HepG2 (cell line): Measurements from ENCODE around the gene ARHGAP22. TPM values are rescaled to one million over a fixed set of nuclear protein-coding genes. Genes with fewer than 3 reads are reported as not detected.

Experiments
- ATAC-seq: fragments of 200-7000 bp; cut with Tn5 transposase; 3 replicates; pipeline ENCODE4 v1.9.1; 2020; ENCODE audit warnings: mild to moderate bottlenecking, moderate library complexity
- BruUV-seq: library from RNA; stranded (reverse); fragments of 400-500 nt; replicated peaks from 2 replicates; lab custom pipeline; 2021; lab: Mats Ljungman, UMichigan
- CTCF ChIA-PET: fragments of 300-600 bp; formaldehyde crosslinking; extraction: SDS; loops from one replicate; lab custom pipeline; 2021; ENCODE audit warnings: low total read pairs, inconsistent platforms, low intra/inter-chr PET ratio; lab: Yijun Ruan, JAX
- POLR2A ChIA-PET: fragments of 350-600 bp; sonication (Branson Sonifier 250); formaldehyde crosslinking; loops from one replicate; lab custom pipeline; 2020; ENCODE audit warnings: antibody characterized with exemption, inconsistent platforms; lab: Yijun Ruan, JAX
- DNase-seq: peaks from one replicate; pipeline ENCODE4 v3.0.0-alpha.2; 2015; ENCODE audit warnings: low spot score
- FAIRE-seq: peaks from 3 replicates; lab custom pipeline; 2011; peaks lifted over from hg19 to GRCh38; lab: Jason Lieb, UNC
- H2AFZ ChIP-seq: one replicate; pipeline ENCODE4 v1.6.1; 2011; ENCODE audit warnings: low read length, inconsistent platforms
- H3K27ac ChIP-seq: fragments of 300-600 bp; 3 replicates; pipeline ENCODE4 v1.8.0; 2011; ENCODE audit warnings: mixed run types, mild to moderate bottlenecking, mixed read lengths, low read length, inconsistent platforms; ENCODE audit not compliant: insufficient read depth; ENCODE audit errors: extremely low read length
- H3K27me3 ChIP-seq, 2 experiments: fragments of 200-600 bp in 1 of 2; 2 replicates in 1 of 2; 3 replicates in 1 of 2; pipeline versions ENCODE4 v1.6.0 to v1.8.0; 2011; ENCODE audit warnings: low read length in 2 of 2, mild to moderate bottlenecking in 2 of 2, moderate library complexity in 2 of 2, inconsistent platforms in 1 of 2; ENCODE audit not compliant: insufficient read depth in 2 of 2, control insufficient read depth in 1 of 2
- H3K36me3 ChIP-seq, 2 experiments: fragments of 200-600 bp in 1 of 2; replicated peaks in 1 of 2; 2 replicates in 1 of 2; 3 replicates in 1 of 2; pipeline versions ENCODE4 v1.5.1 to v1.8.0; 2011; ENCODE audit warnings: low read length in 2 of 2, inconsistent platforms in 1 of 2; ENCODE audit not compliant: insufficient read depth in 2 of 2, control insufficient read depth in 1 of 2
- H3K4me1 ChIP-seq: 2 replicates; pipeline ENCODE4 v1.5.1; 2012; ENCODE audit warnings: low read length, inconsistent platforms; ENCODE audit not compliant: insufficient read depth
- H3K4me2 ChIP-seq: 2 replicates; pipeline ENCODE4 v1.6.0; 2011; ENCODE audit warnings: low read depth, low read length, inconsistent platforms
- H3K4me3 ChIP-seq, 3 experiments: fragments of 200-600 bp in 1 of 3; sonication (generic), shearing (Covaris generic) in 1 of 3; replicated peaks in 1 of 3; 2 replicates each; pipeline ENCODE4 v1.5.1; 2011 to 2016; ENCODE audit warnings: low read length in 3 of 3, inconsistent platforms in 2 of 3, low read depth in 2 of 3, mild to moderate bottlenecking in 2 of 3, control low read depth in 1 of 3, mixed read lengths in 1 of 3; ENCODE audit not compliant: insufficient read depth in 1 of 3
- H3K79me2 ChIP-seq: one replicate; pipeline ENCODE4 v1.6.1; 2011; ENCODE audit warnings: low read length, inconsistent platforms; ENCODE audit not compliant: insufficient read depth
- H3K9ac ChIP-seq: 2 replicates; pipeline ENCODE4 v1.6.0; 2011; ENCODE audit warnings: mild to moderate bottlenecking, low read depth, low read length, inconsistent platforms; ENCODE audit not compliant: insufficient read depth
- H3K9me3 ChIP-seq: 2 replicates; pipeline ENCODE4 v1.5.1; 2012; ENCODE audit warnings: mild to moderate bottlenecking, low read length
- H4K20me1 ChIP-seq: 2 replicates; pipeline ENCODE4 v1.6.0; 2011; ENCODE audit warnings: inconsistent platforms, mild to moderate bottlenecking, low read length, moderate library complexity; ENCODE audit not compliant: insufficient read depth
- AKAP8 ChIP-seq: sonication (generic); formaldehyde crosslinking; IDR thresholded peaks from 2 replicates; pipeline ENCODE4 v1.5.1; 2020; ENCODE audit warnings: mild to moderate bottlenecking, missing genetic modification reagents
- CTCF ChIP-seq: sonication (generic); formaldehyde crosslinking; IDR thresholded peaks from 2 replicates; pipeline ENCODE4 v1.5.0; 2020; ENCODE audit warnings: mild to moderate bottlenecking, missing genetic modification reagents, moderate library complexity
- MBNL3 ChIP-seq: fragments of 250-450 bp; sonication (Bioruptor Pico); conservative IDR thresholded peaks from 2 replicates; pipeline ENCODE4 v1.8.0; 2022; ENCODE audit warnings: mild to moderate bottlenecking, inconsistent platforms
- RARG ChIP-seq: sonication (generic); formaldehyde crosslinking; IDR thresholded peaks from 2 replicates; pipeline ENCODE4 v1.4.0; 2020; ENCODE audit warnings: low read depth, mild to moderate bottlenecking, missing genetic modification reagents
- RNF219 ChIP-seq: sonication (generic); formaldehyde crosslinking; IDR thresholded peaks from 2 replicates; pipeline ENCODE4 v1.5.0; 2020; ENCODE audit warnings: mild to moderate bottlenecking, missing genetic modification reagents
- STAG1 ChIP-seq: sonication (generic); formaldehyde crosslinking; IDR thresholded peaks from 2 replicates; pipeline ENCODE4 v1.4.0; 2020; ENCODE audit warnings: missing genetic modification reagents
- ZBTB14 ChIP-seq: sonication (generic); formaldehyde crosslinking; IDR thresholded peaks from 2 replicates; pipeline ENCODE4 v1.4.0; 2020; ENCODE audit warnings: missing genetic modification reagents
- ZBTB7A ChIP-seq: sonication (generic); formaldehyde crosslinking; IDR thresholded peaks from 2 replicates; pipeline ENCODE4 v1.8.0; 2022; ENCODE audit warnings: mild to moderate bottlenecking, missing genetic modification reagents
- ZNF136 ChIP-seq: sonication (generic); formaldehyde crosslinking; IDR thresholded peaks from 2 replicates; pipeline ENCODE4 v1.8.1; 2022; ENCODE audit warnings: low read depth, mild to moderate bottlenecking, moderate library complexity, missing genetic modification reagents
- ZNF235 ChIP-seq: sonication (generic); formaldehyde crosslinking; IDR thresholded peaks from 2 replicates; pipeline ENCODE4 v1.8.1; 2023; ENCODE audit warnings: mild to moderate bottlenecking, missing genetic modification reagents, borderline replicate concordance
- ZNF460 ChIP-seq: sonication (generic); formaldehyde crosslinking; IDR thresholded peaks from 2 replicates; pipeline ENCODE4 v1.5.1; 2020; ENCODE audit warnings: missing genetic modification reagents, mild to moderate bottlenecking, borderline replicate concordance
- ZNF644 ChIP-seq: IDR thresholded peaks from 2 replicates; pipeline ENCODE4 v1.6.1; 2016; ENCODE audit warnings: low read depth
- WGBS: methylation state at CpG from one replicate; pipeline ENCODE4 v1.1.6; 2017; ENCODE audit warnings: low lambda C conversion rate; 5-methylcytosine and 5-hydroxymethylcytosine counted together
- in situ Hi-C: cut with HindIII; loops from 2 replicates; pipeline ENCODE4 v1.10.0; 2017; ENCODE audit warnings: low pct_unique_long_range_greater_than_20kb; ENCODE audit not compliant: extremely low pct_ligation_motif_present
- intact Hi-C: fragments of 100-400 bp; cut with micrococcal nuclease; formaldehyde crosslinking; loops from one replicate; pipeline ENCODE4 v1.10.0; 2022; ENCODE audit not compliant: unreplicated experiment
- polyA plus RNA-seq, 8 experiments: library from polyadenylated mRNA; depleted of rRNA in 3 of 8; stranded (reverse) in 7 of 8; unstranded in 1 of 8; fragments of >200 nt; fragmentation: Illumina TruSeq in 4 of 8; extraction: Trizol in 4 of 8; gene quantifications; 2 replicates each; pipeline versions ENCODE4 v1.2.1 to v1.2.3, GENCODE V29; 2011 to 2016; ENCODE audit warnings: low read depth in 4 of 8, missing spikeins in 1 of 8, mixed read lengths in 1 of 8; ENCODE audit not compliant: insufficient read depth in 1 of 8
- total RNA-seq, 5 experiments: library from RNA; depleted of rRNA; stranded (reverse); fragments of >200 nt; fragmentation: Illumina TruSeq; extraction: Trizol; gene quantifications; 2 replicates each; pipeline ENCODE4 v1.2.3, GENCODE V29; 2016; ENCODE audit warnings: low read depth in 1 of 5

Gene ARHGAP22
- total and polyA plus RNA-seq, 2 of the 13 experiments (the other 11 are each of a cell fraction or from before 2014, with no cell fraction given): 0.08 to 0.38 TPM

- POLR2A ChIA-PET: no interaction called here
- BruUV-seq: no TSS peak
- H3K9me3 ChIP-seq: no peaks in the 10 kb centered on the region
- CTCF ChIA-PET: interaction anchor here (1.1 to 1.4 kb wide), 3 partner anchors 104 to 189 kb away, joined by 3 to 6 read pairs (median 4); no protein-coding TSS in a partner anchor
- H3K4me2 ChIP-seq: no peak overlapping the region
- in situ Hi-C loops (loop anchor here (5.0 kb wide), 1 partner anchor 105 kb away; no protein-coding TSS in a partner anchor), intact Hi-C loops (loop anchor here (1.0 kb wide), 1 partner anchor 104 kb away; no protein-coding TSS in a partner anchor)
- no peak for DNase-seq
- H3K9ac ChIP-seq: no peak overlapping the region
- H2AFZ ChIP-seq: no peak overlapping the region
- H3K36me3 ChIP-seq: no peaks in the 10 kb centered on the region
- WGBS: 18% methylated on average over 4 of the region's 7 CpGs
- FAIRE-seq: peak; percentile 37
- no peaks in the 10 kb centered on the region for H4K20me1 ChIP-seq
- peaks cover 0 to 15% of the 10 kb centered on the region in 2 experiments; a peak in 3 of 5 replicates for H3K27me3 ChIP-seq
- peak; percentile 67 for ATAC-seq
- TF ChIP-seq STAG1 (CRISPR knock-in tag) (peak; percentile 31), ZNF235 (CRISPR knock-in tag) (no peak), CTCF (peak; percentile 51), MBNL3 (CRISPR knock-in tag) (no peak)
- no peak overlapping the region for H3K27ac ChIP-seq
- H3K4me3 ChIP-seq: no peak overlapping the region
- no peaks in the 10 kb centered on the region for H3K79me2 ChIP-seq
- no peaks in the 10 kb centered on the region for H3K4me1 ChIP-seq
Measured at GRCh38 chr10:48551861-48552591, 52.8 kb downstream of the ARHGAP22 start.

- Histone ChIP-seq H3K4me2 (no peak overlapping the region), H4K20me1 (no peaks in the 10 kb centered on the region), H3K9me3 (no peaks in the 10 kb centered on the region), H3K79me2 (no peaks in the 10 kb centered on the region), H2AFZ (no peak overlapping the region), H3K36me3 (no peaks in the 10 kb centered on the region), H3K4me3 (no peak overlapping the region), H3K4me1 (no peaks in the 10 kb centered on the region), H3K9ac (no peak overlapping the region), H3K27me3 (peaks cover 1 to 15% of the 10 kb centered on the region in 2 experiments), H3K27ac (no peak overlapping the region)
- FAIRE-seq: no peak
- no peak for ATAC-seq
- ChIA-PET CTCF (interaction anchor here (1.4 kb wide), 1 partner anchor 106 kb away, joined by 6 read pairs; no protein-coding TSS in a partner anchor), POLR2A (no interaction called here)
- DNase-seq: no peak
- intact Hi-C loops: no loop called here
- WGBS: 0% methylated on average over 1 of the region's 3 CpGs
- BruUV-seq: no TSS peak
- in situ Hi-C loops: loop anchor here (5.0 kb wide), 1 partner anchor 106 kb away; no protein-coding TSS in a partner anchor
- no peak for TF ChIP-seq ZNF136 (CRISPR knock-in tag)
- TF ChIP-seq RNF219 (CRISPR knock-in tag): no peak
- no peak for TF ChIP-seq ZNF644 (CRISPR knock-in tag)
- TF ChIP-seq RARG: no peak
- TF ChIP-seq ZNF460 (CRISPR knock-in tag): no peak
- no peak for TF ChIP-seq AKAP8
- no peak for TF ChIP-seq ZBTB7A (CRISPR knock-in tag)
- TF ChIP-seq ZBTB14 (CRISPR knock-in tag): no peak
Measured at GRCh38 chr10:48550977-48551376, 53.9 kb downstream of the ARHGAP22 start.
